Measurements from ENCODE around the gene LDLRAD4. TPM values are rescaled to one million over a fixed set of nuclear protein-coding genes. Genes with fewer than 3 reads are reported as not detected.

The LDLRAD4 gene
- total and polyA plus RNA-seq, 9 of the 15 experiments (the other 6 are each of a cell fraction or from before 2014, with no cell fraction given), result 0.01 TPM; not detected in 8

GRCh38 chr18:13371689-13372418 is 153.3 kb downstream of the LDLRAD4 start:
- FAIRE-seq, result no peak
- Histone ChIP-seq H3K27me3 (ENCODE audit: control insufficient read depth in 2 of 2, insufficient read depth in 2 of 2, low read length in 2 of 2) (peaks cover 19 to 62% of the 10 kb centered on the region in 2 experiments; a peak in 4 of 5 replicates), H3K36me3 (ENCODE audit: control insufficient read depth, insufficient read depth, low read length) (no peaks in the 10 kb centered on the region)

More at GRCh38 chr18:13371689-13372418, 153.3 kb downstream of the LDLRAD4 start:
- no TSS peak for BruUV-seq (replicated peaks)
- H4K20me1 ChIP-seq (replicated peaks; ENCODE audit: control insufficient read depth, insufficient read depth, low read length), result 0 out of 2 replicates have a peak, but pooled peaks cover 2% of the 10 kb centered on the region
- 0% methylated on average over 10 of the region's 10 CpGs for WGBS (ENCODE audit: insufficient coverage, low coverage, missing lambda C conversion rate)
- intact Hi-C loops (cut with micrococcal nuclease), result no loop called here
- POLR2A ChIA-PET, result no interaction called here
- no peak overlapping the region for H3K4me2 ChIP-seq (ENCODE audit: insufficient read depth, low read length)
- no peak overlapping the region for H3K4me3 ChIP-seq
- no peak for TF ChIP-seq CBFB (CRISPR knock-in tag; IDR thresholded peaks at IDR 0.05)
- TF ChIP-seq ZNF408 (CRISPR knock-in tag; IDR thresholded peaks at IDR 0.05; ENCODE audit: low read depth), result no peak
- no peak for TF ChIP-seq C11orf30 (IDR thresholded peaks at IDR 0.05; ENCODE audit: low read depth)
- no peak for TF ChIP-seq SLC30A9 (CRISPR knock-in tag; IDR thresholded peaks at IDR 0.05)
- TF ChIP-seq PHB (CRISPR knock-in tag; IDR thresholded peaks at IDR 0.05), result no peak
- no peak for TF ChIP-seq E2F8 (IDR thresholded peaks at IDR 0.05; ENCODE audit: low read depth, partially characterized antibody)
- no peak for TF ChIP-seq ZBTB43 (CRISPR knock-in tag; IDR thresholded peaks at IDR 0.05)
- TF ChIP-seq NFATC3 (IDR thresholded peaks at IDR 0.05), result no peak
- no peak for TF ChIP-seq SREBF2 (CRISPR knock-in tag; IDR thresholded peaks at IDR 0.05)
- TF ChIP-seq ZFX (CRISPR knock-in tag; IDR thresholded peaks at IDR 0.05), result no peak
- TF ChIP-seq ZNF282 (CRISPR knock-in tag; IDR thresholded peaks at IDR 0.05), result no peak
- no peak overlapping the region for H3K9ac ChIP-seq (ENCODE audit: insufficient read depth in 1 of 2, low read depth in 2 of 2, low read length in 2 of 2)
- no peaks in the 10 kb centered on the region for H3K9me3 ChIP-seq (replicated peaks; ENCODE audit: control insufficient read depth, insufficient read depth, low read depth, low read length)
- CTCF ChIA-PET (ENCODE audit: low intra/inter-chr PET ratio), result no interaction called here
- H3K9me1 ChIP-seq (ENCODE audit: control insufficient read depth, insufficient read depth, low read length), result no peaks in the 10 kb centered on the region
- no peaks in the 10 kb centered on the region for H3K4me1 ChIP-seq (replicated peaks in 1 of 2; ENCODE audit: control insufficient read depth in 2 of 2, insufficient read depth in 2 of 2, low read length in 2 of 2)
- H3K79me2 ChIP-seq (ENCODE audit: control insufficient read depth, insufficient read depth, low read length), result no peaks in the 10 kb centered on the region
- H2AFZ ChIP-seq (ENCODE audit: low read depth, low read length), result no peak overlapping the region
- H3K27ac ChIP-seq (ENCODE audit: extremely low read depth, low read depth, low read length), result no peak overlapping the region
- in situ Hi-C loops (cut with MboI), result no loop called here
- ATAC-seq (no peak), DNase-seq (ENCODE audit: extremely low read depth in 1 of 4, low spot score in 3 of 4) (no peak)

All from K562 (cell line).